GM12874 (cell line): ENCODE results near the gene OST4.

Experiments used
- CTCF ChIP-seq: IDR thresholded peaks from 2 replicates; pipeline ENCODE4 v1.5.1; 2011; ENCODE audit warnings: low read depth, mild to moderate bottlenecking, control low read depth, low read length, moderate library complexity; ENCODE audit not compliant: insufficient read depth

OST4 gene

DNA sequence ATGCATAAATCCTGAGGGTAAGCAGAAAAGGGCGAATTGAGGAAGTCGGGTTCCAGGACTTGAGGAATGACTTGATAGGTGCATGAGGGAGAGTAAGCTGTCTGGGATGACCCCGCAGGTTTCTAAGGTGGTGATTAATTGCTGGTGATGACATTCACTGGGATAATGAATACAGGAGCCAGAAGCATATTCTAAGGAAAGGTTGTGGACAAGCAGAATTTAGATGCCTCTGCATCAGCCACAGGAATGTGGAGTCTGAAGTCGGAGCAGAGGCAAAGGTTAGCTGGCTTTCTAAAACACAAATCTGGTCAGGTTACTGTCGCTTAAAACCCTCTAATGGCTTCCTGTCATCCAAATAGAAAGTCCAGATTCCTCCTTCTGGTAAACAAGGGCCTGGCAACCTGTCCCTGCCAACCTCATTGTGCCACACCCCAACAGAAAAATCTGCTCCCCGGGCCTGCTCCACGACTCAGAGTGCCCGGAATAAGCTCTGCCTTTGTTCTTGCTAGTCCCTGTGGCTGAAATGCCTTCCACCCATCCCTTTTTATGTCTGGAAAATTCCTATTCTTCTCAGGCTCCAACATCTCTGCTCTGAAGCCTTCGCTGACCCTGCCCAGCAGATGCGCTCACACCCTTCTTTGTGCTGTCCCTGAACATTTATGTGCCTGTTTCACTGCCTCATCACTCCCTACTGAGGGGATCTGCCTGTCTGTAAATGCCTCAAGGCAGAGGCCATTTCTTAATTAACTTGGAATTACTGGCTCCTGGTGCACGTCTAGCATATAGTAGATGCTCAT is 50.0 kb downstream of the OST4 start:
- no peak for TF ChIP-seq CTCF
